Heart right ventricle (tissue), 16 donors: ENCODE results near the gene LMNTD2. TPM values are rescaled to one million over a fixed set of nuclear protein-coding genes. Genes with fewer than 3 reads are reported as not detected.

Experiments
- ATAC-seq, 8 donors: fragments of 200-7000 bp; cut with Tn5 transposase; one replicate each; pipeline ENCODE4 v1.9.1; 2020; ENCODE audit warnings: mild to moderate bottlenecking in 8 of 8, moderate library complexity in 8 of 8, moderate number of reproducible peaks in 1 of 8
- DNase-seq, 2 donors: peaks; one replicate each; pipeline ENCODE4 v3.0.0-alpha.2; 2020
- H3K27ac ChIP-seq, 10 donors: fragments of 200-600 bp; sonication (generic) in 2 of 10; one replicate each; pipeline versions ENCODE4 v1.5.0 to v1.8.0; 2020 to 2022; ENCODE audit warnings: mild to moderate bottlenecking in 3 of 10
- H3K27me3 ChIP-seq, 7 donors: fragments of 200-600 bp; one replicate each; pipeline ENCODE4 v1.8.0; 2021 to 2022; ENCODE audit warnings: mild to moderate bottlenecking in 2 of 7
- H3K36me3 ChIP-seq, 9 donors: fragments of 200-600 bp; sonication (generic) in 1 of 9; one replicate each; pipeline versions ENCODE4 v1.5.0 to v1.8.0; 2020 to 2022; ENCODE audit warnings: mild to moderate bottlenecking in 2 of 9
- H3K4me1 ChIP-seq, 9 donors: fragments of 200-600 bp; sonication (generic) in 1 of 9; one replicate each; pipeline versions ENCODE4 v1.5.0 to v1.8.0; 2020 to 2022; ENCODE audit warnings: mild to moderate bottlenecking in 4 of 9
- H3K4me3 ChIP-seq, 10 donors: fragments of 200-600 bp; sonication (generic) in 2 of 10; one replicate each; pipeline versions ENCODE4 v1.5.0 to v1.8.0; 2020 to 2022; ENCODE audit warnings: mild to moderate bottlenecking in 7 of 10, moderate library complexity in 2 of 10
- H3K9me3 ChIP-seq, 11 donors: fragments of 200-600 bp in 10 of 11; sonication (generic) in 2 of 11; one replicate each; pipeline versions ENCODE4 v1.5.0 to v1.8.0; 2013 to 2022; ENCODE audit warnings: mild to moderate bottlenecking in 2 of 11, control low read depth in 1 of 11, moderate library complexity in 1 of 11
- CTCF ChIP-seq, 9 donors: fragments of 200-600 bp; sonication (generic) in 2 of 9; IDR thresholded peaks; one replicate each; pipeline versions ENCODE4 v1.5.0 to v1.8.0; 2021 to 2022; ENCODE audit warnings: antibody characterized with exemption in 9 of 9, mild to moderate bottlenecking in 5 of 9, moderate library complexity in 1 of 9
- WGBS, 2 donors: extraction: QIAGEN DNeasy Blood & Tissue Kit; methylation state at CpG; one replicate each; pipeline ENCODE4 v1.1.7; 2013; ENCODE audit warnings: inconsistent platforms in 1 of 2; 5-methylcytosine and 5-hydroxymethylcytosine counted together
- intact Hi-C, 10 donors: fragments of 100-400 bp; cut with DNase I; formaldehyde crosslinking; loops; one replicate each; pipeline versions ENCODE4 v1.11.1 to v1.14.2; 2022
- polyA plus RNA-seq, 2 donors: library from polyadenylated mRNA; stranded (reverse); fragments of 200-250 nt; gene quantifications; one replicate each; pipeline ENCODE4 v1.2.3, GENCODE V29; 2013
- total RNA-seq, 10 donors: library from RNA; stranded (reverse); fragmentation: NEBNext Ultra II Directional in 3 of 10; extraction: Animal tissue kit (Norgen Biotek cat#: 25700) in 3 of 10; gene quantifications; one replicate each; pipeline versions ENCODE4 v1.2.1 to v1.2.4, GENCODE V29; 2021 to 2023
- donor health status: Arrhythmogenic right ventricular cardiomyopathy.
- donor health status: ischemic (EF 13 %, LVEDD 7.1; RV severe dilation, severe dysfunction).
- donor health status: healthy with polysubstance abuse.
- donor health status: DM: no; HTN: yes; CAD: no.
- donor health status: DM: no; HTN: no; CAD: no.
- donor health status: ischemic (EF 25% LVEDD 6.9; RV normal size, moderate dysfunction).
- donor health status: ischemic (EF 25% LVEDD 5.7; RV mildly dilated, moderate dysfunction).
- donor health status: healthy.
- donor health status: DM: yes; HTN: yes; CAD: no.
- donor health status: Ischemic cardiomyopathy.
- donor health status: ischemic (EF 35%, LVEDD 5.7; RV mildly dilated, moderate dysfunction).
- donor health status: nonischemic (EF 11% LVEDD 7.7; RV severe dilation, severe dysfunction).
- donor health status: DM: yes; HTN: yes; CAD: no.
- donor health status: PGD.
- donor health status: ischemic (EF 29% LVEDD 5.4; RV normal size, mild dysfunction).
- donor health status: nonischemic (EF 23%, LVEDD 6.1; RV moderate dilation, normal function).

The LMNTD2 gene
- total and polyA plus RNA-seq, 12 donors, result 0.30 to 1.4 (median 0.45) TPM; not detected in 2

- WGBS, 2 donors, result 92 to 93% methylated on average over 10 of the region's 10 CpGs
Observed at GRCh38 chr11:514606-515005, 45.9 kb downstream of the LMNTD2 start.

GRCh38 chr11:512761-513595 is 47.6 kb downstream of the LMNTD2 start:
- Histone ChIP-seq H3K4me1 (peaks cover 0 to 5% (median 2%) of the 10 kb centered on the region in 9 donors), H3K4me3 (no peak overlapping the region), H3K9me3 (peaks cover 0 to 14% (median 0%) of the 10 kb centered on the region in 11 donors), H3K27ac (no peak overlapping the region), H3K27me3 (no peaks in the 10 kb centered on the region), H3K36me3 (peaks cover 0 to 72% (median 0%) of the 10 kb centered on the region in 9 donors)
- WGBS, 2 donors, result 92 to 94% methylated on average over 29 of the region's 29 CpGs
- DNase-seq, result no peak
- no peak for TF ChIP-seq CTCF (IDR thresholded peaks at IDR 0.05)
- no peak for ATAC-seq
- intact Hi-C loops, result loop anchor here in 3 of 10 donors (10.0 kb wide), 3 partner anchors 62 to 118 kb away; partner anchors contain the start of genes PHRF1 (in 1 of the 3) and PKP3 (in 1 of the 3)

More at GRCh38 chr11:514606-515005, 45.9 kb downstream of the LMNTD2 start:
- H3K27me3 ChIP-seq, result no peaks in the 10 kb centered on the region
- H3K4me3 ChIP-seq, result no peak overlapping the region
- no peak for ATAC-seq
- no peak for DNase-seq
- H3K9me3 ChIP-seq, result peaks cover 0 to 14% (median 0%) of the 10 kb centered on the region in 11 donors
- TF ChIP-seq CTCF (IDR thresholded peaks at IDR 0.05), result no peak
- H3K36me3 ChIP-seq, result peaks cover 0 to 58% (median 0%) of the 10 kb centered on the region in 9 donors
- H3K4me1 ChIP-seq, result peaks cover 0 to 11% (median 5%) of the 10 kb centered on the region in 9 donors
- no peak overlapping the region for H3K27ac ChIP-seq
- intact Hi-C loops, result loop anchor here in 5 of 10 donors (5.0 to 10.0 kb wide), 5 partner anchors 60 to 120 kb away; partner anchors contain the start of genes PHRF1 (in 1 of the 5) and PKP3 (in 1 of the 5)

- TF ChIP-seq CTCF (IDR thresholded peaks at IDR 0.05), result no peak
- peaks cover 13 to 33% (median 30%) of the 10 kb centered on the region in 9 donors for H3K4me1 ChIP-seq
- ATAC-seq, result no peak
- 74 to 76% methylated on average over 5 of the region's 5 CpGs for WGBS, 2 donors
- H3K36me3 ChIP-seq, result peaks cover 0 to 56% (median 0%) of the 10 kb centered on the region in 9 donors
- H3K9me3 ChIP-seq, result no peaks in the 10 kb centered on the region
- H3K27ac ChIP-seq, result no peak overlapping the region
- DNase-seq, result no peak
- H3K4me3 ChIP-seq, result no peak overlapping the region
- no peaks in the 10 kb centered on the region for H3K27me3 ChIP-seq
- intact Hi-C loops, result loop anchor here in 7 of 10 donors (5.0 to 10.0 kb wide), 7 partner anchors 42 to 304 kb away; partner anchors contain the start of genes PTDSS2 (in 3 of the 7), BET1L (in 1 of the 7), PSMD13 (in 1 of the 7) and RIC8A (in 1 of the 7)
Observed at GRCh38 chr11:508956-509355, 51.6 kb downstream of the LMNTD2 start.

GRCh38 chr11:507727-508515 is 52.6 kb downstream of the LMNTD2 start:
- DNase-seq, result no peak
- H3K27ac ChIP-seq, result peak overlapping the region in 9 of 10 donors; percentile 57 to 100 (median 99)
- WGBS, 2 donors, result 46 to 48% methylated on average over 45 of the region's 45 CpGs
- H3K4me1 ChIP-seq, result peaks cover 19 to 43% (median 41%) of the 10 kb centered on the region in 9 donors
- H3K27me3 ChIP-seq, result no peaks in the 10 kb centered on the region
- no peak for TF ChIP-seq CTCF (IDR thresholded peaks at IDR 0.05)
- peak overlapping the region; percentile 7 to 96 (median 83) for H3K4me3 ChIP-seq
- ATAC-seq, result no peak
- intact Hi-C loops, result loop anchor here in 7 of 10 donors (2.0 to 10.0 kb wide), 9 partner anchors 27 to 303 kb away; partner anchors contain the start of genes PTDSS2 (in 4 of the 7), BET1L (in 1 of the 7), HRAS (in 1 of the 7) and PSMD13 (in 1 of the 7)
- H3K9me3 ChIP-seq, result no peaks in the 10 kb centered on the region
- H3K36me3 ChIP-seq, result peaks cover 0 to 46% (median 0%) of the 10 kb centered on the region in 9 donors
